WERI-Rb-1 (cell line): ENCODE results near the gene TMOD1.

ENCODE experiments used
- DNase-seq: peaks from one replicate; pipeline ENCODE4 v3.0.0-alpha.2; 2020
- H3K27ac ChIP-seq: fragments of 250-450 bp; sonication (Bioruptor Pico); 2 replicates; pipeline ENCODE4 v1.5.1; 2020; ENCODE audit warnings: mild to moderate bottlenecking, moderate library complexity
- H3K27me3 ChIP-seq: fragments of 250-450 bp; sonication (Bioruptor Pico); 2 replicates; pipeline ENCODE4 v1.5.1; 2021; ENCODE audit warnings: mild to moderate bottlenecking, low read depth, moderate library complexity; ENCODE audit not compliant: insufficient read depth, severe bottlenecking
- H3K36me3 ChIP-seq: fragments of 250-450 bp; sonication (Bioruptor Pico); 2 replicates; pipeline ENCODE4 v1.5.1; 2020; ENCODE audit warnings: mild to moderate bottlenecking, moderate library complexity
- H3K4me3 ChIP-seq: 2 replicates; pipeline ENCODE4 v1.5.1; 2011; ENCODE audit warnings: low read depth, mild to moderate bottlenecking, control low read depth, low read length
- H3K9me3 ChIP-seq: fragments of 250-450 bp; sonication (Bioruptor Pico); 2 replicates; pipeline ENCODE4 v1.5.1; 2021; ENCODE audit warnings: mild to moderate bottlenecking, moderate library complexity; ENCODE audit not compliant: severe bottlenecking
- CTCF ChIP-seq: IDR thresholded peaks from 2 replicates; pipeline ENCODE4 v1.5.1; 2011; ENCODE audit warnings: low read depth, mild to moderate bottlenecking, control low read depth, inconsistent platforms, low read length

The TMOD1 gene

GRCh38 chr9:97640325-97640724 is 138.9 kb downstream of the TMOD1 start:
- DNase-seq: no peak
- Histone ChIP-seq H3K9me3 (no peaks in the 10 kb centered on the region), H3K27me3 (no peaks in the 10 kb centered on the region), H3K27ac (no peak overlapping the region), H3K4me3 (no peak overlapping the region), H3K36me3 (peaks cover 59% of the 10 kb centered on the region)
- no peak for TF ChIP-seq CTCF

GRCh38 chr9:97645720-97646119 is 144.3 kb downstream of the TMOD1 start:
- Histone ChIP-seq H3K9me3 (no peaks in the 10 kb centered on the region), H3K27ac (no peak overlapping the region), H3K4me3 (no peak overlapping the region), H3K27me3 (no peaks in the 10 kb centered on the region), H3K36me3 (peaks cover 93% of the 10 kb centered on the region)
- DNase-seq: no peak
- no peak for TF ChIP-seq CTCF

- Histone ChIP-seq H3K27ac (no peak overlapping the region), H3K27me3 (no peaks in the 10 kb centered on the region), H3K36me3 (peaks cover 92% of the 10 kb centered on the region), H3K9me3 (no peaks in the 10 kb centered on the region), H3K4me3 (no peak overlapping the region)
- TF ChIP-seq CTCF: no peak
- no peak for DNase-seq
These were observed 146.5 kb downstream of the TMOD1 start for GRCh38 chr9:97647996-97648395.
